ENCODE data around the gene YPEL2.

DNA sequence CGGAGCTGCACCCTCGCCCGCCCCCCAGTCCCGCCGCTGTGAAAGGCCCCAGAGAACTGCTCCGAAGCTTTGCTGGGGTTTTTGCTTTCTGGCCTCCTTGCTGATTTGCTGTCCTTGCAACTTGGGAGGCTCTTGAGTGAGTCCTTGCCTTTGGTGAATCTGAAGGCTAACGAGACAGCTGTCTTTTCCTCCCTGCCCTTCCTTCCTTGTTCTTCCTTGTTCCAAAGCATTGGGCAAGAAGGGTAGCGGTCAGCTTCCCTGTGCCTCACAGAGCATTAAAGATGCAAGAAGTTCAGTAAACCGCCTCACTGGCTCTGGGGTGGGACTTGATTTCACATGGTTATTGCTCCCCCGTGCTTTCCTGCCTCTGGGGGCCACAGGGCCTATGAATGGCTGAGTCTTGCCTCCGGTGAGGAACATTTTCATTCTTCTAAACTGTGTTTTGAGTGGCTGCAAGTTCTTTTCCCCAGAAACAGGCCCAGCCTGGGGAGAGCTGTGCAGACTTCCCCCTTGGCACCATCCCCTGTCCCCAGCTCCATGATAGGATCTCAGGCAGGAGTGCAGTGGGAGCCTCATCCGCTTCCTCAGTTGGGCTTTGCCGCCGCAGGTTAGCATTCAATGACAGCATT lies 1.4 kb downstream of the YPEL2 start:
- TF ChIP-seq, protein P1, sequence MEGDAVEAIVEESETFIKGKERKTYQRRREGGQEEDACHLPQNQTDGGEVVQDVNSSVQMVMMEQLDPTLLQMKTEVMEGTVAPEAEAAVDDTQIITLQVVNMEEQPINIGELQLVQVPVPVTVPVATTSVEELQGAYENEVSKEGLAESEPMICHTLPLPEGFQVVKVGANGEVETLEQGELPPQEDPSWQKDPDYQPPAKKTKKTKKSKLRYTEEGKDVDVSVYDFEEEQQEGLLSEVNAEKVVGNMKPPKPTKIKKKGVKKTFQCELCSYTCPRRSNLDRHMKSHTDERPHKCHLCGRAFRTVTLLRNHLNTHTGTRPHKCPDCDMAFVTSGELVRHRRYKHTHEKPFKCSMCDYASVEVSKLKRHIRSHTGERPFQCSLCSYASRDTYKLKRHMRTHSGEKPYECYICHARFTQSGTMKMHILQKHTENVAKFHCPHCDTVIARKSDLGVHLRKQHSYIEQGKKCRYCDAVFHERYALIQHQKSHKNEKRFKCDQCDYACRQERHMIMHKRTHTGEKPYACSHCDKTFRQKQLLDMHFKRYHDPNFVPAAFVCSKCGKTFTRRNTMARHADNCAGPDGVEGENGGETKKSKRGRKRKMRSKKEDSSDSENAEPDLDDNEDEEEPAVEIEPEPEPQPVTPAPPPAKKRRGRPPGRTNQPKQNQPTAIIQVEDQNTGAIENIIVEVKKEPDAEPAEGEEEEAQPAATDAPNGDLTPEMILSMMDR (IDR thresholded peaks at IDR 0.05), result no peak
- no peak for TF ChIP-seq POLR2A (IDR thresholded peaks at IDR 0.05)
